ENCODE data around the gene AMZ1. TPM values are rescaled to one million over a fixed set of nuclear protein-coding genes. Genes with fewer than 3 reads are reported as not detected.
A peak's percentile ranks its signal among the peaks of the same experiment; 100 is the strongest.

Gene AMZ1
- total and polyA plus RNA-seq, 2 experiments from 2014 or later, result 3.4 to 5.9 TPM

GRCh38 chr7:2701832-2702593, 14.0 kb downstream of the AMZ1 start:
- Histone ChIP-seq H3K4me2 (ENCODE audit: unreplicated experiment) (no peak overlapping the region), H3K4me3 (no peak overlapping the region), H3K36me3 (ENCODE audit: low read depth) (no peaks in the 10 kb centered on the region)

GRCh38 chr7:2702594-2702957, 14.6 kb downstream of the AMZ1 start:
- Histone ChIP-seq H3K79me2 (ENCODE audit: insufficient read depth) (no peaks in the 10 kb centered on the region), H3K9me3 (ENCODE audit: low read depth) (no peaks in the 10 kb centered on the region), H3K9me2 (ENCODE audit: insufficient read depth) (no peaks in the 10 kb centered on the region), H3K9ac (no peak overlapping the region), H4K20me1 (ENCODE audit: insufficient read depth) (no peaks in the 10 kb centered on the region), H2AFZ (no peak overlapping the region), H3K27me3 (replicated peaks; ENCODE audit: insufficient read depth) (no peaks in the 10 kb centered on the region), H3K4me3 (no peak overlapping the region), H3K36me3 (ENCODE audit: low read depth) (no peaks in the 10 kb centered on the region), H3K27ac (no peak overlapping the region), H3F3A (ENCODE audit: insufficient read depth) (no peaks in the 10 kb centered on the region), H3K4me1 (ENCODE audit: insufficient read depth) (0 out of 2 replicates have a peak, but pooled peaks cover 8% of the 10 kb centered on the region), H3K4me2 (ENCODE audit: unreplicated experiment) (no peak overlapping the region)
- TF ChIP-seq EZH2 (IDR thresholded peaks at IDR 0.05; ENCODE audit: insufficient read depth, poor library complexity, severe bottlenecking), result no peak
- TF ChIP-seq EZH2phosphoT487 (IDR thresholded peaks at IDR 0.05; ENCODE audit: insufficient read depth, low read depth), result no peak
- no peak for DNase-seq
- 93 to 97% methylated on average over 20 to 22 of the region's 22 CpGs for WGBS, 2 experiments (ENCODE audit: low coverage in 1 of 2, low lambda C conversion rate in 2 of 2, missing lambda C conversion rate in 2 of 2)
- in situ Hi-C loops (cut with MboI), result loop anchor here (25.0 kb wide), 1 partner anchor 460 kb away; no protein-coding TSS in a partner anchor

More at GRCh38 chr7:2701832-2702593, 14.0 kb downstream of the AMZ1 start:
- no peaks in the 10 kb centered on the region for H4K20me1 ChIP-seq (ENCODE audit: insufficient read depth)
- H3K9ac ChIP-seq, result peak overlapping the region; percentile 15; the same call in 1 of the 2 replicates
- 22 to 30% methylated on average over 12 of the region's 12 CpGs for whole genome bisulfite sequencing, 2 experiments (ENCODE audit: low coverage in 1 of 2, low lambda C conversion rate in 2 of 2, missing lambda C conversion rate in 2 of 2)
- DNase-seq, result peak; percentile 91
- TF ChIP-seq EZH2 (IDR thresholded peaks at IDR 0.05; ENCODE audit: insufficient read depth, poor library complexity, severe bottlenecking) (no peak), EZH2phosphoT487 (IDR thresholded peaks at IDR 0.05; ENCODE audit: insufficient read depth, low read depth) (no peak)
- H2AFZ ChIP-seq, result no peak overlapping the region
- no peaks in the 10 kb centered on the region for H3K79me2 ChIP-seq (ENCODE audit: insufficient read depth)
- in situ Hi-C loops (cut with MboI), result loop anchor here (25.0 kb wide), 1 partner anchor 460 kb away; no protein-coding TSS in a partner anchor
- H3F3A ChIP-seq (ENCODE audit: insufficient read depth), result no peaks in the 10 kb centered on the region
- no peak overlapping the region for H3K27ac ChIP-seq
- H3K9me3 ChIP-seq (ENCODE audit: low read depth), result no peaks in the 10 kb centered on the region
- H3K4me1 ChIP-seq (ENCODE audit: insufficient read depth), result 0 out of 2 replicates have a peak, but pooled peaks cover 8% of the 10 kb centered on the region
- H3K9me2 ChIP-seq (ENCODE audit: insufficient read depth), result no peaks in the 10 kb centered on the region
- H3K27me3 ChIP-seq (replicated peaks; ENCODE audit: insufficient read depth), result no peaks in the 10 kb centered on the region

- Histone ChIP-seq H3K4me2 (ENCODE audit: unreplicated experiment) (no peak overlapping the region), H3K36me3 (ENCODE audit: low read depth) (no peaks in the 10 kb centered on the region), H3K9me2 (ENCODE audit: insufficient read depth) (no peaks in the 10 kb centered on the region), H3K4me1 (ENCODE audit: insufficient read depth) (0 out of 2 replicates have a peak, but pooled peaks cover 8% of the 10 kb centered on the region), H3K27me3 (replicated peaks; ENCODE audit: insufficient read depth) (no peaks in the 10 kb centered on the region), H3K9ac (no peak overlapping the region), H2AFZ (no peak overlapping the region), H4K20me1 (ENCODE audit: insufficient read depth) (no peaks in the 10 kb centered on the region), H3K4me3 (no peak overlapping the region), H3K27ac (no peak overlapping the region), H3K9me3 (ENCODE audit: low read depth) (no peaks in the 10 kb centered on the region), H3K79me2 (ENCODE audit: insufficient read depth) (no peaks in the 10 kb centered on the region), H3F3A (ENCODE audit: insufficient read depth) (no peaks in the 10 kb centered on the region)
- 82 to 85% methylated on average over 14 of the region's 14 CpGs for WGBS, 2 experiments (ENCODE audit: low coverage in 1 of 2, low lambda C conversion rate in 2 of 2, missing lambda C conversion rate in 2 of 2)
- in situ Hi-C loops (cut with MboI), result loop anchor here (25.0 kb wide), 1 partner anchor 457 kb away; no protein-coding TSS in a partner anchor
- TF ChIP-seq EZH2phosphoT487 (IDR thresholded peaks at IDR 0.05; ENCODE audit: insufficient read depth, low read depth) (no peak), EZH2 (IDR thresholded peaks at IDR 0.05; ENCODE audit: insufficient read depth, poor library complexity, severe bottlenecking) (no peak)
- DNase-seq, result no peak
These were observed 17.5 kb downstream of the AMZ1 start for GRCh38 chr7:2705371-2706096.

GRCh38 chr7:2706685-2707126, 18.7 kb downstream of the AMZ1 start:
- H3K4me1 ChIP-seq (ENCODE audit: insufficient read depth), result 0 out of 2 replicates have a peak, but pooled peaks cover 3% of the 10 kb centered on the region
- no peaks in the 10 kb centered on the region for H3F3A ChIP-seq (ENCODE audit: insufficient read depth)
- no peak overlapping the region for H3K27ac ChIP-seq
- WGBS, 2 experiments (ENCODE audit: low coverage in 1 of 2, low lambda C conversion rate in 2 of 2, missing lambda C conversion rate in 2 of 2), result 72% methylated on average over 6 of the region's 6 CpGs
- H3K27me3 ChIP-seq (replicated peaks; ENCODE audit: insufficient read depth), result no peaks in the 10 kb centered on the region
- H4K20me1 ChIP-seq (ENCODE audit: insufficient read depth), result no peaks in the 10 kb centered on the region
- H2AFZ ChIP-seq, result no peak overlapping the region
- no peaks in the 10 kb centered on the region for H3K79me2 ChIP-seq (ENCODE audit: insufficient read depth)
- DNase-seq, result no peak
- H3K9me2 ChIP-seq (ENCODE audit: insufficient read depth), result no peaks in the 10 kb centered on the region
- H3K36me3 ChIP-seq (ENCODE audit: low read depth), result no peaks in the 10 kb centered on the region
- no peak overlapping the region for H3K9ac ChIP-seq
- no peak overlapping the region for H3K4me3 ChIP-seq
- H3K9me3 ChIP-seq (ENCODE audit: low read depth), result no peaks in the 10 kb centered on the region
- H3K4me2 ChIP-seq (ENCODE audit: unreplicated experiment), result no peak overlapping the region
- no peak for TF ChIP-seq EZH2 (IDR thresholded peaks at IDR 0.05; ENCODE audit: insufficient read depth, poor library complexity, severe bottlenecking)
- no peak for TF ChIP-seq EZH2phosphoT487 (IDR thresholded peaks at IDR 0.05; ENCODE audit: insufficient read depth, low read depth)
- in situ Hi-C loops (cut with MboI), result loop anchor here (25.0 kb wide), 1 partner anchor 456 kb away; no protein-coding TSS in a partner anchor
